WI38 (cell line): Measurements from ENCODE around the gene SPPL2B.

Experiments
- H3K4me3 ChIP-seq: 2 replicates; pipeline ENCODE4 v1.5.1; 2011; ENCODE audit warnings: low read depth, mild to moderate bottlenecking, control low read depth, low read length
- CTCF ChIP-seq: IDR thresholded peaks from 2 replicates; pipeline ENCODE4 v1.5.1; 2012; ENCODE audit warnings: low read depth, mild to moderate bottlenecking, control low read depth, low read length

Gene SPPL2B

GRCh38 chr19:2330632-2331284 is 2.3 kb downstream of the SPPL2B start:
- H3K4me3 ChIP-seq = no peak overlapping the region

GRCh38 chr19:2331601-2332246 is 3.2 kb downstream of the SPPL2B start:
- H3K4me3 ChIP-seq = no peak overlapping the region
- no peak for TF ChIP-seq CTCF

More at GRCh38 chr19:2330632-2331284, 2.3 kb downstream of the SPPL2B start:
- TF ChIP-seq CTCF = no peak

DNA sequence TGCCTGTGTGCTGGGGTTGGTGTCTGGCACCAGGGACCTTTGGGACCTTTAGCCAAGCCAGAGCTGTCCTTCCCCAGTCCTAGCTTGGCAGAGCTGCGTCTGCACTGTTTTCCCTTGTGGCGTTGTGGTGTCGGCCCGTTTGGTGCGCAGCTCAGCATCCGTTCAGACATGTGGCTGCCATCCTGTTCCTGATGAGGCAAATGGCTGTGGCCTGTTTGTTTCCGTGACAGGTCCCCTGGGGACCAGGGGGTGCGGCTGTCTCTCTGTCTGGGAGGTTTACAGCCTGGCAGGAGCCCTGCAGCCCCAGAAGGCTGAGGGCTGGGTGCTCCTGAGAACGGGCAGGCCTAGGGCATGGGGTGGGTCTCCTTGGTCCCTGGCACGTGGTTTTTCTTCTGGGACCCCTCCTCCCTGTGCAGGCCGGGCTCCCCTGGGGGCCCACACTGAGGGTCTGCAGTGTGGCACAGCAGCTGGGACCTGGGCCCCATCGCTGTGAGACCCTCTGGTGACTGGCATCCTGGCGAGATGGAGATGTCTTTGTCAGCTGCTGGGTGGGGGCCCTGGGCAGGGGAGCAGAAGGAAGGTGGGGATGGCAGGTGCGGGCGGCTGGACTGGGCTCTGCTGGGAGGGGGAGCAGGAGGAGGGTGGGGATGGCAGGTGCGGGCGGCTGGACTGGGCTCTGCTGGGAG is 4.0 kb downstream of the SPPL2B start:
- TF ChIP-seq CTCF = no peak
- no peak overlapping the region for H3K4me3 ChIP-seq

- H3K4me3 ChIP-seq = no peak overlapping the region
- TF ChIP-seq CTCF = no peak
Observed at GRCh38 chr19:2333027-2333806, 4.7 kb downstream of the SPPL2B start.

GRCh38 chr19:2333807-2334211 is 5.3 kb downstream of the SPPL2B start:
- no peak overlapping the region for H3K4me3 ChIP-seq
- TF ChIP-seq CTCF = no peak

DNA sequence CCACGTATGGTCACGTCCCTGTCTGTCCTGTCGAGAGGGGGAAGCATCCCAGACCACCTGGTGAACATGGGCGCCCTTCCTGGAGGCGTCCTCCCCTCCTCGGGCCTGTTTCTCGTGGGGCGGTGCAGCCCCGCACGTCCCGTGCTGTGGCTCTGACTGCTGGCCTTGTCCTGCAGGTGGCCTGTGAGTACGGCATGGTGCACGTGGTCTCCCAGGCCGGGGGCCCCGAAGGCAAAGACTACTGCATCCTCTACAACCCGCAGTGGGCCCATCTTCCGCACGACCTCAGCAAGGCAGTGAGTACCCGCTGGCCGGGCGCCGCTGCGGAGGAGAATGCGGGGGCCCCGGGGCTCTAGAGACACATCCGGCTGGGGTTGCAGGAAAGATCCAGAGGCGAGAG is 5.9 kb downstream of the SPPL2B start:
- no peak overlapping the region for H3K4me3 ChIP-seq
- no peak for TF ChIP-seq CTCF
